Left colon (tissue), 2 donors: ENCODE data around the gene GOLM1. TPM values are rescaled to one million over a fixed set of nuclear protein-coding genes. Genes with fewer than 3 reads are reported as not detected.
A peak's percentile ranks its signal among the peaks of the same experiment; 100 is the strongest.
"Not testable (repeated sequence)": the region's sequence is repeated elsewhere in the genome, so short reads cannot be mapped to it uniquely, and the experiment has no call there.

ENCODE experiments used
- ATAC-seq: fragments of 200-7000 bp; cut with Tn5 transposase; one replicate; pipeline ENCODE4 v1.9.1; 2020; ENCODE audit warnings: mild to moderate bottlenecking, moderate library complexity
- DNase-seq, 2 donors: peaks; one replicate each; pipeline ENCODE4 v3.0.0-alpha.2; 2020
- intact Hi-C, 2 donors: fragments of 100-400 bp; cut with DNase I in 1 of 2; cut with micrococcal nuclease in 1 of 2; formaldehyde crosslinking; loops; one replicate each; pipeline versions ENCODE4 v1.11.2 to v1.14.0; 2022; cut with DNase I, micrococcal nuclease
- long read RNA-seq: library from polyadenylated mRNA; unstranded; transcript quantifications from one replicate; pipeline ENCODE4 v2.0.0, GENCODE V29; 2021
- total RNA-seq, 2 donors: library from RNA; stranded (reverse); fragmentation: NEBNext Ultra II Directional; extraction: Animal tissue kit (Norgen Biotek cat#: 25700); gene quantifications; one replicate each; pipeline ENCODE4 v1.2.1, GENCODE V29; 2021
- donor health status: DM: no; HTN: no; CAD: no.
- donor health status: DM: yes; HTN: yes; CAD: no.

The GOLM1 gene, protein sequence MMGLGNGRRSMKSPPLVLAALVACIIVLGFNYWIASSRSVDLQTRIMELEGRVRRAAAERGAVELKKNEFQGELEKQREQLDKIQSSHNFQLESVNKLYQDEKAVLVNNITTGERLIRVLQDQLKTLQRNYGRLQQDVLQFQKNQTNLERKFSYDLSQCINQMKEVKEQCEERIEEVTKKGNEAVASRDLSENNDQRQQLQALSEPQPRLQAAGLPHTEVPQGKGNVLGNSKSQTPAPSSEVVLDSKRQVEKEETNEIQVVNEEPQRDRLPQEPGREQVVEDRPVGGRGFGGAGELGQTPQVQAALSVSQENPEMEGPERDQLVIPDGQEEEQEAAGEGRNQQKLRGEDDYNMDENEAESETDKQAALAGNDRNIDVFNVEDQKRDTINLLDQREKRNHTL
- total RNA-seq, result 100 to 1,000 TPM; 324 to 443 TPM
- long read RNA-seq, transcript GOLM1-202 (10 exons, 3,022 nt), result minor isoform, 125 of 1,469 reads
- long read RNA-seq, transcript GOLM1-203 (10 exons, 3,046 nt), result major isoform, 1,086 of 1,469 reads
- long read RNA-seq, partial matches to known transcripts, result 152 of 1,469 reads
- long read RNA-seq, other reads (novel, unspliced or antisense), result 106 of 1,469 reads

DNA sequence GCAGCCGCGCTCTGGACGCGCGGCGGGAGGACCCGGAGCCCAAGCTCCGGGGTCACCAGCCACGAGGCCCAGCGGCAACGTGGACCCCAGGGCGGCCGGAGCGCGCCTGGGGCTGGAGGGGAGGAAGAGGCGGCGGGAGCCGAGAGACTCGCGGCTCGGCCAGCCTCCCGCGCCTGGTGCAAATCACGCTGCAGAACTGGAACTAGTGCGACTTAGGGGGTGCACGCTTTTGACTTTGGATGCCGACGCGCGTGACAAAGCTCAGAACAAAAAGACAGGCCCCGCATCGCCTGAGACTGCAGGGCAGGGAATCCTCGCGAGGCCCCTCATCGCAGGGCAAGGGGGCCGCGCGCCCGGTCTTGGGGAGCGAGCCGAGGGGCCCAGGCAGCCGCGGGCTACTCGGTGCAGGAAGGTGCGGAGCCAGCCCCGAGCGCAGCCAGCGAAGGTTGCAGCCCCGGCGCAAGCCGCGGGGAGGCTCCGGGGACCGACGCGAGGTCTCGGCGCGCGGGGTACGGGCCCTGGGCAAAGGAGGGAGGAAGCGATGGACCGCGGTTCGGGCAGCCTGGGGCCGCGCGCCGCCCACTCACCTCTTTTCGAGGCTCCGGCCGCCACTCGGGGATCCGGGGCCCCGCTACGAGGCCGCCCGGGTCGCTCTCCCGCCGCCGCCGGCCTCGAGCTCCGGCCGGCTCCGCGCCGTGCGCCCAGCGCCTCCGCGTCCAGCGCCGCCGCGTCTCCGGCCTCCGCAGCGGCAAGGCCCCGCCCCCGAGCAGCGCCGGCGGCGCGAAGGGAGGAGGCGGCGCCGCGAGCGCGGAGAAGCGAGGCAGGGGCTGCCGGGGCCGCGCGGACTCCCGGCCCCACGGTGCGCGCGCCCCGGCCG, at the start of gene GOLM1:
Gene GOLM1 (minus strand): TSS at position 735 of the 877 bp plus-strand sequence. CDS start 20,238 bp downstream, outside the sequence.
- DNase-seq (peak in 1 of 2 donors; percentile 65), ATAC-seq (peak; percentile 73)
- intact Hi-C loops, result no loop called here

DNA sequence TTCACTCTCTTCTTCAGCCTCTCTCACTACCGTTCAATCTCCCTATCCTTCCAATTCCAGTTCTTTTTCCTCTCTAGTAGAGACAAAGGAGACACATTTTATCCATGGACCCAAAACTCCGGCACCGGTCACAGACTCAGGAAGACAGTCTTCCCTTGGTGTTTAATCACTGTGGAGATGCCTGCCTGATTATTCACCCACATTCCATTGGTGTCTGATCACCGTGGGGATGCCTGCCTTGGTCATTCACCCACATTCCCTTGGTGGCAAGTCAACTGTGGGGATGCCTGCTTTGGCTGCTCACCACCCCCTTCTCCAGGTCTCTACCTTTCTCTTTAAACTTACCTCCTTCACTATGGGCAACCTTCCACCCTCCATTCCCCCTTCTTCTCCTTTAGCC, 47.3 kb upstream of the GOLM1 start:
- intact Hi-C loops, DNase-seq, ATAC-seq: not testable (repeated sequence)

DNA sequence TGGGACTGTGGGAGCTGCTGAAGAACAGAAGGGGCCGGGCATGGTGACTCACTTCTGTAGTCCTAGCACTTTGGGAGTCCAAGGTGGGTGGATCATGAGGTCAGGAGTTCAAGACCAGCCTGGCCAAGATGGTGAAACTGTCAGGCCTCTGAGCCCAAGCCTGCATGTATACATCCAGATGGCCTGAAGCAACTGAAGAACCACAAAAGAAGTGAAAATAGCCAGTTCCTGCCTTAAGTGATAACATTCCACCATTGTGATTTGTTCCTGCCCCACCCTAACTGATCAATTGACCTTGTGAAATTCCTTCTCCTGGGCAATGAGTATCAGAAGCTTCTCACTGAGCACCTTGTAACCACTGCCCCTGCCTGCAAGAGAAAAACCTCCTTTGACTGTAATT, 46.6 kb upstream of the GOLM1 start:
- intact Hi-C loops, ATAC-seq, DNase-seq: not testable (repeated sequence)

DNA sequence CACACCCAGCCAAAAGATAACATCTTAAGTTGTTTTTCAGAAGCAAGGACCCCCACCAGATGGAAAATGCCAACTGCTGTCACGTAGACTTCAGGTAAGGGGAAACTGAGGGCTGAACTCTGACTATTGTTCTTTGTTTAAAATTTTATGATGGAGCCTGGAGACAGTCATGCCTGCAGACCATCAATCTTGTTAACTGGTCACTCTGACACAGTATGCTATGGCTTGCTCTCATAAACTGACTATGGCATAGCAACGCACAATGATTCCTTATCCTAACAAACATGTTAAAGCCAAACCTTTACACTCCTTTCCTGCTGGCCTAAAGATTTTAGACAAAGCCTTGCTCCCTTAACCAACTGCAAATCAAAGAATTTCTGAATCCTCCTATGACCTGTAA, 43.6 kb upstream of the GOLM1 start:
- intact Hi-C loops, result no loop called here
- no peak for DNase-seq
- ATAC-seq, result no peak

DNA sequence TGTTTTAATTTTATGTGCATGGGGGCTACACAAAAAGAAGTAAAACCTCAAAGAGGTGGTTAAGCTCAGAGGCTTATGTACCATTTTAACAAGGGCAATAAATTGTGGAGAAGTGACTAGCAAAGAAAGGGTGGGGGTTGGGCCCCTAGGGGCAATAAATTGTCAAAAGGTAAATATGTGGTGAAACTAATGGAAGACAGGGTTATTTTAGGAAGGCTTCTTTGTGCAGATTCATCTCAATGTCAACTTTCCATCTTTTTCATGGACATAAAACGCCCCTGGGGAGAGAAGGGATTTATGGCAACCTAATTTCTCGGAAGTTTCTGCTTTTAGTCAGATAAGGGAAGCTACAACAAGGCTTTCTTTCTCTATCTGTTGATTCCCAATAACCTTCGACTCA, 42.5 kb upstream of the GOLM1 start:
- intact Hi-C loops, result no loop called here
- no peak for ATAC-seq
- DNase-seq, result no peak

DNA sequence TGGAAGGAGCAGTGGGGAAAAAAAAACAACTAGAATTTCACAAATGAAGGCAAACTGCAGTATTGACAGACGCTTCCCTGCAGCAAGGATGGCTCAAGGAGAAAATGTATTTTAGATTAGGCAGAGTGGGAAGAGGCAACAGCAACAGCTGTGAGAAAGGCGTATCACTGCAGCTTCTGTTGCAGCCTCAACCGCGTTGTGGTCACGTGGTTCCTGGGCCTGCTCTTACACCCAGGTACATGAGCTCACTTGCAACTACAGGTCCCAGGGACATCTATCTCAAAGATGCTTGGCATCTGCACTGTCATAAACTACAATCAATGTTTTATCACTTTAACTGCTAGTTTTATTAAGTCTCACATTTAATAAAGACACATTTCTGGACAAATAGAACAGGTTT, 36.0 kb upstream of the GOLM1 start:
- intact Hi-C loops, result no loop called here
- ATAC-seq (no peak), DNase-seq (no peak)

DNA sequence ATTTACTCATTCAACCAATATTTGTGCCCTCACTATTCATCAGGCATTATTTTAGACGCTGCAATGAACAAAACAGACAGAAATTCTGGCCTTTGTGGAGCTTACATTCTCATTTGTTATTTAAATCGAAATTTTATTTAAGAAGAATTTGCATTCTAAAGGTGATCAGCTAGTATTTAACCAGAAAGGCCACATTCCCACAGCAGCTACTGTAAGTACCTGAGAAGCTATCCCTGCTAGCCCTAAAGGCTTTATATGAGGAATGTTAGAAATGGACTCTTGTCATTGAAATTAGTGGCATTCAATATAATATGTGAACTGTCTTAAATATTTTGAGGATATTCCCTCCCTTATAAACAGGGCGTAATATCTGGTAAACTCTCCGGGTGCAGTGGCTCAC, 35.0 kb upstream of the GOLM1 start:
- DNase-seq, result no peak
- no peak for ATAC-seq
- intact Hi-C loops, result no loop called here

- intact Hi-C loops, result no loop called here
- DNase-seq, result no peak
- ATAC-seq, result peak; percentile 54
Measured at GRCh38 chr9:86128235-86128822, 29.0 kb upstream of the GOLM1 start.

DNA sequence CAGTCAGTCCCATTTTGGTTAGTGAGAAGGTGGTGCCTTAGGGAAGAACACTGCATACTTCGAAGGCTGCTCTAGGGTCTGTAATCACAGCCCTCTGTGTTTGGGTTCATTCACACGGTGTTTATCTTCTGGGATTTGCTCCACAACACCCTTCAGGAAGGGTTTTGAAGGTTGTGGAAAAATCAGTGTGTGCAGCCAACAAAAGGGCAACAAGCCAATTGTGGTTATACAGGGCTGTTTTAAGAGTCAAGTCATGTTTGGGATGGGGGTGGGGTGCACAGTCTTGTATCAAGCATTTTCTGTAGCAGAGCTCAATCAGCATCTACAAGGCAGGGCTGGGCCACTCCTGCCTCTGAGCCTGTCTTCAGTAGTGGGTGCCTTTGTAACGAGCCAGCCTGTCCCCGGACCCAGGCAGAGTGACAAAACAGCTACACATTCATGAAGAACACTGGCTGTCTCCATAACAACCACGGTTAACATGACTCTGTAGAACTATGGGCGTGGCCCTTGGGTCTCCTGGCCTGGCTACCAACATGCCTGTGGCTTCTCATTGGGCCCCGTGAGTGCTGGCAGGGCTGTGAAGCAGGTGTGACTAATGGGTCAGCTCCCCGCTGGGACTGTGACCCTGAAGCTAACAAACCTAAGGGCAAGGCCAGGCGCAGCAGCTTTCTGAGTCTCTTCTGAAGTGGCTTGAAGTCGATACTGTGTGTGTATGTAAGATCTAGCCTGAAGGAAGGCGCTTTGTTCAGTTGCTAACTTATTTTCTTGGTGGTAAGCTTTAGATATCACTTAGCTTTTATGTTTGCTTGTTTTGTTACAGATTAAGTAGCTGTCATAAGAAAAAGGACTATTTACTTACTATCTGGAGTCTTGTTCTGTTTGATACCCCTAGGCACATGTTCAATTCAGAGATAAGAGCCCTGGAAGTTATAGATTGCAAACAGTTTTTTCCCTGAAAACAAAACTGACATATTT, 27.9 kb upstream of the GOLM1 start:
- peak; percentile 77 to 92 for DNase-seq
- intact Hi-C loops, result no loop called here
- peak; percentile 97 for ATAC-seq

GRCh38 chr9:86122311-86122710, 23.0 kb upstream of the GOLM1 start:
- DNase-seq, result no peak
- intact Hi-C loops, result no loop called here
- ATAC-seq, result no peak

GRCh38 chr9:86119457-86119856, 20.1 kb upstream of the GOLM1 start:
- DNase-seq (no peak), ATAC-seq (no peak)
- intact Hi-C loops, result no loop called here

DNA sequence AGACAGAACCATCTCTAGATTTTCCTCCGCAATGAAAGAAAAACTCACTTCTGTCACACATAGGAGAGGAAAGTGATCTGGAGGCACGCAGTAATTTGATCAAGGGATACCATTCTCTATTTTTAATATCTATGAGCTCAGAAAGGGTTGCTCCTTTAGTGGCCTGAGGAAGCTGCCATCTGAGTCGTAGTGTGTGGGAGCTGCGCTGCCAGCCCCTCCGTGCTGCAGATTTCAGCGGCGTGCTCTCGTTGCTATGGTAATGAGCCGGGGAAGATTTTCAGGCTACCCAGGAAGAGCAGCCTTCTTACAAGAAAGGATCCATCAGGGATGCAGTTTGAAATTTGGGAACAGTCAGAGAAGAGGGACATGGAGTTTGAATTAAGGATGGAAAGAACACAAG, 17.1 kb upstream of the GOLM1 start:
- ATAC-seq, result no peak
- DNase-seq, result no peak

GRCh38 chr9:86115886-86116285, 16.5 kb upstream of the GOLM1 start:
- no peak for ATAC-seq
- DNase-seq, result no peak
- intact Hi-C loops, result no loop called here

More for the DNA sequence above, 17.1 kb upstream of the GOLM1 start:
- intact Hi-C loops, result no loop called here

GRCh38 chr9:86112057-86112456, 12.7 kb upstream of the GOLM1 start:
- no peak for ATAC-seq
- intact Hi-C loops, result no loop called here

GRCh38 chr9:86102626-86103025, 3.3 kb upstream of the GOLM1 start:
- no peak for ATAC-seq
- intact Hi-C loops, result no loop called here
- no peak for DNase-seq

More at GRCh38 chr9:86112057-86112456, 12.7 kb upstream of the GOLM1 start:
- DNase-seq, result no peak

- intact Hi-C loops, result no loop called here
- ATAC-seq, result peak; percentile 74
- DNase-seq, result peak; percentile 71 to 76
Measured at GRCh38 chr9:86099701-86100364, 475 bp upstream of the GOLM1 start.

- ATAC-seq (no peak), DNase-seq (peak; percentile 42 to 45)
- intact Hi-C loops, result no loop called here
Measured at GRCh38 chr9:86097510-86098224, 1.7 kb downstream of the GOLM1 start.
